Right forelimb (tissue), 1 donor: ENCODE results near the gene SRD5A2.
"Not testable (repeated sequence)": the region's sequence is repeated elsewhere in the genome, so short reads cannot be mapped to it uniquely, and the experiment has no call there.

Experiments
- DNase-seq: peaks from one replicate; pipeline ENCODE4 v3.0.0-alpha.2; 2018

Gene SRD5A2

DNA sequence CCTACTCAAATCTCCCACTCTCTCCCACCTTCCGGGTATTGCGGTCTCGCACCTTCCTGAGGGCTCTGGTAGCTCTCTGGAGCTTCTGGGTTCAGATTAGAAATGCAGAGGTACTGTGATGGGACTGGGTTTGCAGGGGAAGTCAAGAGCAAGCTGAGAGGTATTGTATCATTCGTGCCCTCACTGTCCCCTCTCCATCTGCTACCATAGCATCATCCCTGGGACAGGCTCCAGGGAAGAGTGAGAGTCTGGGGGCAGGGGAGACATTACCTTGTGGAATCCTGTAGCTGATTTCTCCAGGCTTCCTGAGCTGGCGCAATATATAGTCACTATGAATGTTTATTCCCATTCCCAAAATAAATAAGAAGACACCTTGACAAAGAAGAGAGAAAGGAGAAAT lies 49.6 kb downstream of the SRD5A2 start:
- no peak for DNase-seq

DNA sequence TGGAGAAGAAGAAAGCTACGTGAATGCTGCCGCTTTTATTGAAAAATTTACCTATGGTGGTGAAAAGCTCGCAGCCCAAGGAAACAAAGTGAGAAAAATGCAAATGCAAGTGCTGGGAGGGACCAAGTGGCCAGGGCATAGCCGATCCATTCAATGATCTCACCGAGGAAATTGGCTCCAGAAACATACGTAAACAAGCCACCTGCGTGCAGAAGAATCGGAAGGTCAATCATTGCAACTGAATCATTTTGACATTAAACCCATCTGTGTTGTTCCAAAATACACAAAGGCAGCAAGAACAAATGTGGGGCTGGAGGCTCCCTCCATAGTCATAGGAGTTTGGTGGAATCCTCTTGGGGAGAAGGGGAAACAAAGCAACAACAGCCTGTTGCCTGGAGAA lies 51.5 kb downstream of the SRD5A2 start:
- DNase-seq = no peak

DNA sequence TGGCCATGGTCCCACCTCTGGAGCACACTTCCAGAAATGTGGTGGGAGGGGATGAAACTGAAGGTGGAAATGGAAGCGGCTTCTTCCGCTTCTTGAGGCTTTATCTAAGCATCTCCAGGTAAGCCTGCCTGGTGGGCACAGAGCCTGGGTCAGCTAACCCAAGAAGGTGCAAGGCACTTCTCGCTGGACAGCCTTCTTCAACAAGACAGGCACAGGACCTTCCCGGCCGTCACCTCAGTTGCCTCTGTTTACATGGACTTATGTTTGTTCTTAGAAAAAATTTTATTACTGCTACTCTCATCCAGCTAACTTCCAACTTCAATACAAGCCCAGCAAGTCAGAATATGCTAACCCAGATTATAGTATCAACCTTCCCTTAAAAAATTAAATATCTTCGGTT lies 51.9 kb downstream of the SRD5A2 start:
- no peak for DNase-seq

DNA sequence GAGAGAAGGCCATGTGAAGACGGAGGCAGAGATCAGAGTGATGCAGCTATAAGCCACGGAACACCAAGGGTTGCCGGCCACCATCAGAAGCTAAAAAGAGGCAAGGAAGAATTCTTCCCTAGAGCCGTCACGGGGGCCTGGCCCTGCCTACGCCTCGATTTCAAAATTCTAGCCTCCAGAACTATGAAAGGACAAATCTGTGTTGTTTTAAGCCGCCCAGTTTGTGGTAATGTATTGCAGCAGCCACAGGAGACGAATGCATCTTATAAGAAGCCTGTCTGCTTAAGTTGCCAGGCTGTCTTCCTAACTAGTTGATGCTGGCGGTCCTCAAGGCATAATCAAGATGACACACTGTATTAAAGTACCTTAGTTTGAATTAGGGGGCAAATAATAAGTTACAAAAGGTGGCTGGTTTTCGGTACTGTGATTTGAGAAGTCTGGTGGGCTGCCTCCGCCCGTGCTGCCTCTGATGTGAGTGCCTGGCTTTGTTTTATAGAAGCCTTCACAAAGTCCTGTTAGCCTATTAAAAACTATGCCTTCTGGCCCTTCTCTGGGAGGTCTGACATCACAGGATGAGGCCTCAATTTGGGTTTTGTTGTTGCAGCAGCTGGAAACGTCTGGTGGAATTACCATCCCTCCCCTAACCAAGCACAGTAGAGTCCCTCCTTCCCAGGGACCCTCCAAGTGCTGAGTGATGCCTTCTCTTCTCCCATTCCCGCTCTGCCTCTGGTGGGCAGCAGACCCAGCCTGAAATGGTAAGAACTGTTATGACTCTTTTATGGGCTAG lies 53.6 kb downstream of the SRD5A2 start:
- DNase-seq = no peak

DNA sequence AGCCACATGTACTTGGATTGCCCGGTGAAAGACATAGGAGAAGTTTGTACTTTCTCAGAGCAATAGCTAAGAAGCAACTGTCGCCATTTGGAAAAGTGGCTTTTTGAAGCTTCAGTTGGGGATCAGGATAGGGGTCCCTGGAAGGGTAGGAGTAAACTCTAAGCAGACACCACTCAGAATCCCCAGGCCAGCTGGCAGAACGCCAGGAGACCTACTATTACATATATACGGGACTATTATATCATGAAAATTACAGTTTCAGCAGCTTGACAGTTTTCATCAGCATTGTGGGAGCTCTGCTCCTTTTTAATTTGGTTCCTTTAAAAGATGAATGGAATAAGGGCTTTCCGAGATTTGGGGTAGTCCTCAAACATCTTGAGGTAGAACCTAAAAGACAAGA lies 54.9 kb downstream of the SRD5A2 start:
- no peak for DNase-seq

DNA sequence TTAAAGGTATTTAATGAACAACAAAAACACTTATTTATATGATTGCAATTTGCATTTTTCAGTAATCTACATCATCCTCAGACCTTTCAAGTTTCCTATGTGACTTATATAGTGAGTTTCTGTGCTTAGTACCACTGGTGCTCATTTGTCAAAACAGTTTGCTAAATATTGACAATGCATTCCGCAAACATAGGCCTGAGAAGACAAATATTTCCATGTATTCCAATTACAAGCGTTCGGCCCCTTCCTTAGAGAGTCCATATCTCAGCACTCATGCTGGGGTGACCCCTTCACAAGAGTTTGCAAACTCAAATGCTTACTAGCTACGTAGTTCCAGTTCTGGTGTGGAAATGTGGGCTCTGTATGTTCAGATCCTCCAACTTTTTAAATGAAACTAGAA lies 56.1 kb downstream of the SRD5A2 start:
- DNase-seq = no peak

DNA sequence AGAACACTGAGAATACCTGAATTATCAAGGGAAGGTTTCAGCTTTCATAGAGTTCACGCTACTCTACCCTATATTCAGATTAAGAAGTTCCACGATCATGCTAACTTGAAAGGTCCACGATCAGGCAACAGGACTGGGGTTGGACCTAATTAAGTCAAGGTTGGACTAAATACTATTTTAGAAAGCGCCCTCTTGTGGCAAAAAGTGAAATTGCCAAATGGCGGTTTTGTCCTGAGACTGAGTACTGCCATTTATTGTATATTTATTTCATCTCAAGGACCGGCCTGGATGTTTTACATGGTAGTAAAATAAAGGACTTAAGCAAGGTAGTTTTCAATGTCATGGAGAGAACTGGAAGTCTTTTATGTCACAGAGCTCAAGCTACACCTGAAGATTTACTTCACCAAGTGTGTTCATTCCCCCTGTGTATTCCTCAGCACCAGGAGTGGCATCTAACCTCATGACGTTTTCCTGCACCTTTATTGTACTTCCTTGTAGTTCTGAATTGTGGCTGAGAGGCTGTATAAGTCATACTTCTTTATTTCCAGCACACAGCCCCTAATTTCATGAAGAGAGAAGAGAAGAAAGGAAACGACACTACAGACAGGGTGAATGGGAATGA lies 56.8 kb downstream of the SRD5A2 start:
- no peak for DNase-seq

DNA sequence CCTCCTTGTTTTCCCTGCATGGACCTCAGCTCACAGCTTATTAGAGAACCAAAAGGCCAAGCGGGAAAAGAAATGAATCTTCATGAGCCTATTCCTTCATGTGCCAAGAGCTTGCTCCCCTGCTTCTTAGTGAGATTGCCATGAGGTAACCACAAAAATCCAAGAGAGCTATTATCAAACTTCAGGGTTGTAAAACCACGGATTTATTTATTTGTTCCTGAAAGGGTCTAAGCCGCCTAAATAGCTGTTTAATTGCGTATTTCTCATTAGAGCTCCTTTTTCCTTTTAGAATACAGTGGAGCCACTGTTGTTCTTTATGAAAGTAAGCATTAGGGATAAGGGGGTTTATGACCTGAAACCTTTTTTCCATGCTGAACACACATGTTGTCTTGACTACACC lies 58.0 kb downstream of the SRD5A2 start:
- no peak for DNase-seq

DNA sequence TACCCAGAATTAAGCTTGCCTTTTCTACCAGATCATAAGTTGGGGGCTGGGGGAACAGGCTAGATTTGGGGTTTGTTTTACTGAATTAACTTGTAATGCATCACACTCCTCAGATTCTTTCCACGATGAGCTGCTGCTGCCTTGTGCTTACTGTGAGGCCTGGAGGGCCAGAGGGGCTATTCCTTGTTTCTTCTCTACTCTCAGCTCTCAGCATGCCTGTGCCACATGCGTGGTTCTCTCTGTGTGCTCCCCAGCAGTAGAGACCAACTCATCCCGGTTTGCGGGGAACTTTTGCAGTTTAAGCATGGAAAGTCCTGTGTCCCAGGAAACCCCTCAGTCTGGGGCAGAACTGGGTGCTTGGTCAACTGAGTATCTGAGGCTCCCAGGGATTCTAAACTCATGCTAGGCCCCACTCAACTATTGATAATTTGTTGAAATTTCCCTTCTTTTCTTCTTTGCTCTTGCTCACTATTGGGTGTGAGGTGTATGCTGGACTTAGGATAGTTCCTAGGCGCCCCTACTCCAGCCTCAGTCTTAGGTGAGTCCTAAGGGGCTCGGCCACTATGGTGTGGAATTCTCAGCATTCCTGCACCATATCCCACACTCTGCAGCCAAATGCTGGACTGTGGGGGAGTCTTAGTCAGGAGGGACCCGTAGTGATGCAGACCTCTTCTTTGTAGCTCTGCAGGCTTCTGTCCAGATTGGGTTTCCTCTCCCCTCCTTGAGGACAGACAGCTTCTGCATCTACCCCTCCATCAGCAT lies 63.1 kb downstream of the SRD5A2 start:
- DNase-seq = no peak

DNA sequence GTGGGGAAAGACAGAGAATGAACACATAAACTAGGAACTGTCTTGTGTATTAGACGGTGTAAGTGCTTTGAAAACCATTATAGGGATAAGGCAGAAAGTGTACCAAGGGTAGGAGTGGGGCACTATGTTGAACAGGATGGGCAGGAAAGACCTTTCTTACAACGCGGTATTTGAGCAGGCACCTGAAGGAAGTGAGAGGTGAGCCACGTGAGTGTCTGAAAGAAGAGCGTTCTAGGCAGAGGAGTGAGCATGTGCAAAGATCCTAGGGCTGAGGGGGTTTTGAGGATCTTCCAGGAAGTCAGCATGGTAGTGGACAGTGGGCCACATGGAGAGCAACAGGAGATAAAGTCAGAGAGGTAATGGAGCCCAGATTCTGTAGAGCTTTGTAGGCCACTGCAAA lies 65.2 kb downstream of the SRD5A2 start:
- DNase-seq = no peak

DNA sequence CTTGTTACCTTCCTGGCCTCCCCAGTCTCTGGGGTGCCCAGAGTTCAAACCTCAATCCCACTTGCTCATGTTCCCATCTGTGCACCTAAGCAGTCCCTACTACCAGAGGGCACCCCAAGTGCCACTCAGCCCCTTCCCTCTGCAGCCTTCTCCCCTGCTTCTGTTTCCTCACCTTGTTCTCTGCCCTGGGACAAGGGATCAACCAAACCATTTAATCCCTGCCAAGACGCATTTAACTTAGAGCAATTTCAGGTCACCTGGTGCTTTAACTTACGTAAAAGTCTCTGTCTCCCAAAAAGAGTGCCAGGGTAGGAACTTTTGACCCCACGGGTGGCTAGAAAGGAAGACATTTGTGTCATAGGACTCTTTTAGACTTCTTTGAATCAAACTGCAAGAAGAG lies 67.2 kb downstream of the SRD5A2 start:
- DNase-seq = no peak

DNA sequence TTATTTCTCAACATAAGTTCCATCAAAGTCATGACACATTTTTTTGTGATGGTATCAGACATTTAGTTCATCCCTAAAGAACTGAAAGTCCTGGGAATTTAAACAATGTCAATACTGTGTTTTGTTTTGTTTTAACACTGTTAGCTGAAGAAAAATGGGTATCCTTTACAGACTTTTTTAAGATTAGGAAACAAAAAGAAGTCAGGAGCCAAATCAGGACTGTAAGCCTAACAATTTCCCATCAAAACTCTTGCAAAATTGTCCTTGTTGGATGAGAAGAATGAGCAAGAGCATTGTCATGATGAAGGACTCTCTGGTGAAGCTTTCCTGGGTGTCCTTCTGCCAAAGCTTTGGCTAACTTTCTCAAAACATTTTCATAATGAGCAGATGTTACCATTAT lies 69.4 kb downstream of the SRD5A2 start:
- no peak for DNase-seq

DNA sequence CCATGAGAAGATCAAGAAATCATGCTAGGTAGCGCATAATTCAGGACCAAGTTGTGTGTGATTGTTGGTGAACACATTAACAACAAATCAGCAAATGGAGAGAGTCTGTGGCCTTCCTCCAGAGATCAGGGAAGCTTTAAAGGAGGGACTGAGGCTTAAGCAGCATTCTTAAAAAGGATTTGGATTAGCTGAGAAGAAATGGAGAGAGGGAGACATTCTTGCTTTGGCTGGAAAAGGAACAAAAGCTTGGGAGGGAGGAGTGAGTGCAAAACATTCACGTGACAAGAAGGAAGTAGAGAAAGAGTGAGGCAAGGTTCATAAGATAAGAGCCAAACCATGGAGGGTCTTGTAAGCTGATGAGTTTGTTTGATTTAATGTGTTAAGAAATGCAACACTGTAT lies 75.6 kb downstream of the SRD5A2 start:
- DNase-seq = no peak

DNA sequence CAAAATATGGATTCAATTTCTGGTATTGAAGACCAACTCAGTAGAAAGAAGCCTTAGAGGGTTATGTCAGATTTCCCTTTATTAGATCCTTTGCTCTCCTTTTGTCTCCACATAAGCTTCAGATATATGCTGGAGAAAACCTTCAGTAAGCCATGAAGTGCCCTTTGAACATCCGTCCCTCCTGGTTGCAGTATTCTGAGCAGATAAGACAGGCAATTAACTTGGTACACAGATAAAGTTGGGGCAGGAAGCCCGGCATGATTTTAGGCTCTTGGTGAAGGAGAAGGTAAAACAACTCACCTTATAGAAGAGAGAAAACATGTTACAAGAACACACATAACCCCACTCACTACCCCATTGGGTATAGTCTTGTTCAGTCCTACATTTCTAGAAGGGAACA lies 76.4 kb downstream of the SRD5A2 start:
- no peak for DNase-seq

DNA sequence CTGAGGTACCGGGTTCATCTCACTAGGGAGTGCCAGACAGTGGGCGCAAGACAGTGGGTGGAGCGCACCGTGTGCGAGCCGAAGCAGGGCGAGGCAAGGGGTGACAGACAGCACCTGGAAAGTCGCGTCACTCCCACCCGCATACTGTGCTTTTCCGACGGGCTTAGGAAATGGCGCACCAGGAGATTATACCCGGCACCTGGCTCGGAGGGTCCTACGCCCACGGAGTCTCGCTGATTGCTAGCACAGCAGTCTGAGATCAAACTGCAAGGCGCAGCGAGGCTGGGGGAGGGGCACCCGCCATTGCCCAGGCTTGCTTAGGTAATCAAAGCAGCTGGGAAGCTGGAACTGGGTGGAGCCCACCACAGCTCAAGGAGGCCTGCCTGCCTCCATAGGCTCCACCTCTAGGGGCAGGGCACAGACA lies 84.3 kb downstream of the SRD5A2 start:
- not testable (repeated sequence) for DNase-seq

DNA sequence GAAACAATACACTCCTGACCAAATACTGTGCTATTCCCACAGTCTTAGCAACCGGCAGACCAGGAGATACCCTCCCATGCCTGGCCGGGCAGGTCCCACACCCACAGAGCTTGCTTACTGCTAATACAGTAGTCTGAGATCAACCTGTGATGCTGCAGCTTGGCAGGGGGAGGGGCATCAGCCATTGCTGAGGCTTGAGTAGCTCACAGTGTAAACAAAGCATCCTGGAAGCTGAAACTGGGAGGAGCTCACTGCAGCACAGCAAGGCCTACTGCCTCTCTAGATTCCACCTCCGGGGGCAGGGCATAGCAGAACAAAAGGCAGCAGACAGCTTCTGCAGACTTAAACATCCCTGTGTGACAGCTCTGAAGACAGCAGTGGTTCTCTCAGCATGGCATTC lies 91.4 kb downstream of the SRD5A2 start:
- not testable (repeated sequence) for DNase-seq

DNA sequence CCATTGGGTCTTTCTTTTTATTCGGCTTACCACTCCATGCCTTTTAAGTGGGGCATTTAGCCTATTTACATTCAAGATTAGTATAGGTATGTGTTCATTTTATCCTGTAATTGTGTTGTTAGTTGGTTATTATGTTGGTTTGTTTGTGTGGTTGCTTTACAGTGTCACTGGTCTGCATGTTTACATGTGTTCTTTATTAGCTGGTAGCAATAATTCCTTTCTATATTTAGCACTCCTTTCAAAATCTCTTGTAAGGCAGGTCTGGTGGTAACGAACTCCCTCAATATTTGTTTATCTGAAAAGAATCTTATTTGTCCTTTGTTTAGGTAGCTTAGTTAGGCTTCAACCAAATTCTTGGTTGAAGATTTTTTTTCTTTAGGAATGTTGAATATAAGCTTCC lies 97.5 kb downstream of the SRD5A2 start:
- DNase-seq = no peak

DNA sequence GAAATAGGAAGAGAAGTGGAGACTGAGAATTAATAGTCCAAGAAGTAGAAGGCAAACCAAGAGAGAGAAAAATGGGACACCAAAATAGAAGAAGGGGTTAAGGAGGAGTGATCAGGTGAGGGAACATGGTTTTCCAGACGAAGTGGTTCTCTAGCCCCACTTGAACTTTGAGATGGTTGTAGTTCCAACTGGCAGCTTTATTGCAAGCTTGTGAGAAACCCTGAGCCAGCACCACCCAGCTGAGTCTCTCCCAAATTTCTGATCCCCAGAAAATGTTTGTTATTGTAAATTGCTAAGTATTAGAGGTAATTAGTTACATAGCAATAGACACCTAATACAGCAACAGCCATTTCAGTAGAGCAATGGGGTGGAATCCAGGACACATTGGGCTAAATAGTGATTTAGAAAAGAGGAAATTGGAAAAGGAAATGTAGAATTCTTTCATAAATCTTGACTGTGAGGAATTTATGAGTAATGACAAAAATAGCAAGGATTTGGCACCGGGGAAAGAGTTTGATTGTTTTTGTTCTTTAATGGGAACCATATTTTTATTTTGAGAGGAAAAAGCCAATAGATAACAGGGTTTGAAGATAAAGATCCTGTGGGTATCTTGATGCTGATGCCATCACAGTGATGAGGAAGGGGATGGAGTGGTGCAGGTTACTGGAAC lies 104.1 kb downstream of the SRD5A2 start:
- no peak for DNase-seq

DNA sequence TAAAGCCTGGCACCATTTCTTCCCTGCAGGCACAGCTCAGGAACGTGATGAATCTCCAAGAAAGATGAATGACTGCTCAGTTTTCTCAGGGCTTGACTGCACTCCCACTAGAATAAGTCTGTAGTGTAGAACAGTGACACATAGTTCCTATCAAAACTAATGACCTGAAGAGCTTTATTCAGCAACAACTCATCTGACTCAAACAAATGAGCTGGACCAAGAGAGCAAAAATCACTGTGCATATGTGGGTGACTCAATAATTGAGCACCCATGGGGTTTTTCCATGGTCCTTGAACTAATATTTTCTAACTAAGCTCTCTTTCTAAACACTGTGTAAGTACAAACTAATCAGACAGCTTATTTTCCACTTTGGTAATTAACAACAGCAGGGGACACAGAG lies 105.0 kb downstream of the SRD5A2 start:
- no peak for DNase-seq

DNA sequence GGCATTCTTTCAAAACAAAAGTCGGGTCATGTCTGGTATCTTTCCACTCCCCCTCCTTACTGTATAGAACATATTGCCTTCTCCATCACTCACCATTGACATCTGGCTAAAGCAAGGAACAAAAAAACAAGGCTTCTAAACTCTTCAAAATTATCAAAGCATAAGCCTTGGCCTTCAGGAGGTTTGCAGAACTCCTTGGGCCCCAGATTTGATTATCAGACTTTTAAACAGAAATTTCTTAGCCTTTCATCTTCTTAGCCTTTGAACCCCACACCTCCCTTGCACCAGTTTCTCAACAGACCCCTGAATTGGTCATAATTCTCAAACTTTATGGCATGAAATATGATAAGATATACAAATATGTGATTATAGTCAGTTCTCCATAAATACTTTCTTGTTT lies 106.4 kb downstream of the SRD5A2 start:
- DNase-seq = no peak
